ENCODE measurements around the gene SLC30A2. TPM values are rescaled to one million over a fixed set of nuclear protein-coding genes. Genes with fewer than 3 reads are reported as not detected.

The SLC30A2 gene
- total and polyA plus RNA-seq, 9 of the 15 experiments (the other 6 are each of a cell fraction or from before 2014, with no cell fraction given): 0.01 to 0.18 (median 0.06) TPM; not detected in 3

GRCh38 chr1:26049531-26050247, 3.8 kb upstream of the SLC30A2 start (continued):
- no peak for TF ChIP-seq TRIM25 (IDR thresholded peaks at IDR 0.05; ENCODE audit: borderline replicate concordance)
- TF ChIP-seq CREB3L1 (IDR thresholded peaks at IDR 0.05; ENCODE audit: borderline replicate concordance, low read depth): no peak
- TF ChIP-seq STAT5A (IDR thresholded peaks at IDR 0.05; ENCODE audit: borderline replicate concordance, low read length): no peak
- TF ChIP-seq ZHX1 (conservative IDR thresholded peaks at IDR 0.05; ENCODE audit: low read length): no peak
- TF ChIP-seq LARP7 (IDR thresholded peaks at IDR 0.05): no peak
- TF ChIP-seq KLF10 (CRISPR knock-in tag; IDR thresholded peaks at IDR 0.05): no peak
- peak; percentile 88 for TF ChIP-seq ZBTB17 (CRISPR knock-in tag; IDR thresholded peaks at IDR 0.05)
- TF ChIP-seq KDM2B (CRISPR knock-in tag; IDR thresholded peaks at IDR 0.05): no peak
- TF ChIP-seq PML (IDR thresholded peaks at IDR 0.05; ENCODE audit: low read length): no peak
- TF ChIP-seq PCBP1 (IDR thresholded peaks at IDR 0.05; ENCODE audit: low read depth, low read length, poor library complexity, severe bottlenecking): no peak
- TF ChIP-seq FOXA3 (CRISPR knock-in tag; conservative IDR thresholded peaks at IDR 0.05 in 1 of 2, IDR thresholded peaks at IDR 0.05 in 1 of 2): no peak
- peak; percentile 74; the same call in 1 of the 2 replicates for TF ChIP-seq PATZ1 (CRISPR knock-in tag; IDR thresholded peaks at IDR 0.05; ENCODE audit: borderline replicate concordance)
- peak; percentile 85 for TF ChIP-seq ZKSCAN8 (CRISPR knock-in tag; IDR thresholded peaks at IDR 0.05)
- no peak for TF ChIP-seq ZNF609 (CRISPR knock-in tag; IDR thresholded peaks at IDR 0.05; ENCODE audit: borderline replicate concordance)
